ENCODE data around the gene SLC6A5. TPM values are rescaled to one million over a fixed set of nuclear protein-coding genes. Genes with fewer than 3 reads are reported as not detected.
"Not testable (repeated sequence)": the region's sequence is repeated elsewhere in the genome, so short reads cannot be mapped to it uniquely, and the experiment has no call there.

SLC6A5 gene
- total RNA-seq: not detected

GRCh38 chr11:20599221-20600019, at the start of gene SLC6A5:
Gene SLC6A5, plus strand, starts transcription at chr11:20599608. Its CDS starts 65 bp downstream, at chr11:20599673.
- DNase-seq (no peak), ATAC-seq (no peak)
- in situ Hi-C loops (cut with MboI; ENCODE audit: low sequenced_read_pairs in 4 of 4): loop anchor here in 3 of 4 donors (25.0 kb wide), 2 partner anchors 212 to 462 kb away; partner anchors contain the start of gene PRMT3 (in 2 of the 3)
- no peaks in the 10 kb centered on the region for H3K4me1 ChIP-seq
- no peaks in the 10 kb centered on the region for H3K36me3 ChIP-seq
- no peak within 1 kb of the TSS for H3K27ac ChIP-seq
- no peaks in the 10 kb centered on the region for H3K9me3 ChIP-seq
- H3K27me3 ChIP-seq: peaks cover 88 to 97% (median 94%) of the 10 kb centered on the region in 3 donors
- no peak within 1 kb of the TSS for H3K4me3 ChIP-seq
- intact Hi-C loops (cut with DNase I; ENCODE audit: low total_unique reads): no loop called here
- TF ChIP-seq CTCF (IDR thresholded peaks at IDR 0.05 in 4 of 5, conservative IDR thresholded peaks at IDR 0.05 in 1 of 5) (no peak), POLR2A (IDR thresholded peaks at IDR 0.05) (no peak)

- Histone ChIP-seq H3K4me3 (no peak overlapping the region), H3K4me1 (no peaks in the 10 kb centered on the region), H3K9me3 (no peaks in the 10 kb centered on the region), H3K36me3 (no peaks in the 10 kb centered on the region), H3K27ac (no peak overlapping the region), H3K27me3 (no peaks in the 10 kb centered on the region)
- no peak for TF ChIP-seq POLR2A (IDR thresholded peaks at IDR 0.05)
- TF ChIP-seq CTCF (IDR thresholded peaks at IDR 0.05 in 4 of 5, conservative IDR thresholded peaks at IDR 0.05 in 1 of 5): no peak
- ATAC-seq (no peak), DNase-seq (no peak)
- in situ Hi-C loops (cut with MboI; ENCODE audit: low sequenced_read_pairs in 4 of 4): no loop called here
- intact Hi-C loops (cut with DNase I; ENCODE audit: low total_unique reads): no loop called here
Observed at GRCh38 chr11:20551096-20551495, 48.3 kb upstream of the SLC6A5 start.

- intact Hi-C loops (cut with DNase I; ENCODE audit: low total_unique reads) (no loop called here), in situ Hi-C loops (cut with MboI; ENCODE audit: low sequenced_read_pairs in 4 of 4) (no loop called here)
- H3K27me3 ChIP-seq: no peaks in the 10 kb centered on the region
- H3K9me3 ChIP-seq: no peaks in the 10 kb centered on the region
- ATAC-seq (no peak), DNase-seq (no peak)
- H3K36me3 ChIP-seq: no peaks in the 10 kb centered on the region
- no peak overlapping the region for H3K27ac ChIP-seq
- H3K4me1 ChIP-seq: no peaks in the 10 kb centered on the region
- TF ChIP-seq POLR2A (IDR thresholded peaks at IDR 0.05) (no peak), CTCF (IDR thresholded peaks at IDR 0.05 in 4 of 5, conservative IDR thresholded peaks at IDR 0.05 in 1 of 5) (no peak)
- no peak overlapping the region for H3K4me3 ChIP-seq
Observed at GRCh38 chr11:20555783-20556182, 43.6 kb upstream of the SLC6A5 start.

GRCh38 chr11:20556396-20556795, 43.0 kb upstream of the SLC6A5 start:
- H3K9me3 ChIP-seq; in situ Hi-C loops (cut with MboI; ENCODE audit: low sequenced_read_pairs in 4 of 4); H3K4me1 ChIP-seq; intact Hi-C loops (cut with DNase I; ENCODE audit: low total_unique reads); H3K27ac ChIP-seq; DNase-seq; H3K4me3 ChIP-seq; ATAC-seq; H3K36me3 ChIP-seq; H3K27me3 ChIP-seq: not testable (repeated sequence)

- Histone ChIP-seq H3K27me3 (no peaks in the 10 kb centered on the region), H3K9me3 (no peaks in the 10 kb centered on the region), H3K4me1 (no peaks in the 10 kb centered on the region), H3K36me3 (no peaks in the 10 kb centered on the region), H3K4me3 (no peak overlapping the region), H3K27ac (no peak overlapping the region)
- intact Hi-C loops (cut with DNase I; ENCODE audit: low total_unique reads) (no loop called here), in situ Hi-C loops (cut with MboI; ENCODE audit: low sequenced_read_pairs in 4 of 4) (no loop called here)
- ATAC-seq (no peak), DNase-seq (no peak)
- no peak for TF ChIP-seq CTCF (IDR thresholded peaks at IDR 0.05 in 4 of 5, conservative IDR thresholded peaks at IDR 0.05 in 1 of 5)
Observed at GRCh38 chr11:20558741-20559140, 40.7 kb upstream of the SLC6A5 start.
